Esophagus muscularis mucosa (tissue), 4 donors: ENCODE results near the gene ATXN10. TPM values are rescaled to one million over a fixed set of nuclear protein-coding genes. Genes with fewer than 3 reads are reported as not detected.

ENCODE experiments used
- DNase-seq: peaks from one replicate; pipeline ENCODE4 v3.0.0-alpha.2; 2017; ENCODE audit errors: extremely low spot score
- H3K27ac ChIP-seq, 4 donors: fragments of 200-600 bp; sonication (generic); replicated peaks in 1 of 4; 1 replicate in 3 of 4; 2 replicates in 1 of 4; pipeline ENCODE4 v1.5.1; 2016 to 2019; ENCODE audit warnings: mild to moderate bottlenecking in 1 of 4
- H3K27me3 ChIP-seq, 4 donors: fragments of 200-600 bp; sonication (generic); one replicate each; pipeline versions ENCODE4 v1.5.1 to v1.6.0; 2016 to 2019
- H3K36me3 ChIP-seq, 4 donors: fragments of 200-600 bp; sonication (generic); one replicate each; pipeline ENCODE4 v1.5.1; 2016 to 2019
- H3K4me1 ChIP-seq, 4 donors: fragments of 200-600 bp; sonication (generic); one replicate each; pipeline ENCODE4 v1.5.1; 2016 to 2019
- H3K4me3 ChIP-seq, 4 donors: fragments of 200-600 bp; sonication (generic); 1 replicate in 2 of 4; 2 replicates in 2 of 4; pipeline ENCODE4 v1.5.1; 2016 to 2019; ENCODE audit warnings: mild to moderate bottlenecking in 4 of 4, moderate library complexity in 1 of 4
- H3K9me3 ChIP-seq, 4 donors: fragments of 200-600 bp; sonication (generic); 1 replicate in 3 of 4; 2 replicates in 1 of 4; pipeline ENCODE4 v1.5.1; 2016 to 2019
- CTCF ChIP-seq, 3 experiments: fragments of 200-600 bp in 2 of 3; fragments of 450-650 bp in 1 of 3; sonication (generic) in 2 of 3; IDR thresholded peaks; one replicate each; pipeline ENCODE4 v1.5.1; 2017 to 2019; ENCODE audit warnings: antibody characterized with exemption in 3 of 3, mild to moderate bottlenecking in 2 of 3, moderate library complexity in 1 of 3
- EP300 ChIP-seq: sonication (generic); formaldehyde crosslinking; IDR thresholded peaks from one replicate; pipeline ENCODE4 v1.6.1; 2017; ENCODE audit warnings: antibody characterized with exemption
- POLR2A ChIP-seq: fragments of 450-650 bp; IDR thresholded peaks from one replicate; pipeline ENCODE4 v1.6.1; 2017; ENCODE audit warnings: antibody characterized with exemption, moderate library complexity, mild to moderate bottlenecking, low read depth
- POLR2AphosphoS5 ChIP-seq, 2 donors: sonication (generic); formaldehyde crosslinking; IDR thresholded peaks; one replicate each; pipeline ENCODE4 v1.6.1; 2017; ENCODE audit warnings: antibody characterized with exemption in 2 of 2
- WGBS: methylation state at CpG from one replicate; pipeline ENCODE4 v1.1.5; 2018; 5-methylcytosine and 5-hydroxymethylcytosine counted together
- intact Hi-C: fragments of 100-400 bp; cut with DNase I; formaldehyde crosslinking; loops from one replicate; pipeline ENCODE4 v1.15.1; 2023
- total RNA-seq, 4 donors: library from RNA; depleted of rRNA; stranded (reverse); fragments of >200 nt; gene quantifications; one replicate each; pipeline versions ENCODE4 v1.1.0 to v1.2.1, GENCODE V29; 2016

The ATXN10 gene
- total RNA-seq, 4 donors from 2014 or later: 67.5 to 126 (median 91.2) TPM

- Histone ChIP-seq H3K27me3 (no peaks in the 10 kb centered on the region), H3K36me3 (peaks cover 0 to 48% (median 33%) of the 10 kb centered on the region in 4 donors), H3K4me3 (no peak overlapping the region), H3K4me1 (no peaks in the 10 kb centered on the region), H3K9me3 (no peaks in the 10 kb centered on the region), H3K27ac (no peak overlapping the region)
- 85% methylated on average over 12 of the region's 12 CpGs for WGBS
- no peak for DNase-seq
- intact Hi-C loops: no loop called here
- TF ChIP-seq EP300 (no peak), POLR2AphosphoS5 (IDR thresholded peaks at IDR 0.05) (no peak), CTCF (IDR thresholded peaks at IDR 0.05) (no peak), POLR2A (no peak)
Observed at GRCh38 chr22:45842291-45842991, 170.8 kb downstream of the ATXN10 start.

- intact Hi-C loops: no loop called here
- peaks cover 0 to 53% (median 36%) of the 10 kb centered on the region in 4 donors for H3K36me3 ChIP-seq
- 80% methylated on average over 7 of the region's 7 CpGs for WGBS
Observed at GRCh38 chr22:45843031-45843430, 171.4 kb downstream of the ATXN10 start.

GRCh38 chr22:45843986-45844385 is 172.4 kb downstream of the ATXN10 start:
- intact Hi-C loops: no loop called here
- 71% methylated on average over 2 of the region's 2 CpGs for WGBS
- no peaks in the 10 kb centered on the region for H3K27me3 ChIP-seq
- no peak overlapping the region for H3K27ac ChIP-seq
- H3K4me3 ChIP-seq: no peak overlapping the region
- TF ChIP-seq EP300 (no peak), POLR2A (no peak), CTCF (IDR thresholded peaks at IDR 0.05) (no peak), POLR2AphosphoS5 (IDR thresholded peaks at IDR 0.05) (no peak)
- no peak for DNase-seq
- peaks cover 0 to 61% (median 40%) of the 10 kb centered on the region in 4 donors for H3K36me3 ChIP-seq
- no peaks in the 10 kb centered on the region for H3K4me1 ChIP-seq
- H3K9me3 ChIP-seq: no peaks in the 10 kb centered on the region

More at GRCh38 chr22:45843031-45843430, 171.4 kb downstream of the ATXN10 start:
- TF ChIP-seq CTCF (IDR thresholded peaks at IDR 0.05) (no peak), POLR2A (no peak), POLR2AphosphoS5 (IDR thresholded peaks at IDR 0.05) (no peak), EP300 (no peak)
- H3K9me3 ChIP-seq: no peaks in the 10 kb centered on the region
- no peaks in the 10 kb centered on the region for H3K4me1 ChIP-seq
- no peak overlapping the region for H3K4me3 ChIP-seq
- H3K27me3 ChIP-seq: no peaks in the 10 kb centered on the region
- DNase-seq: no peak
- H3K27ac ChIP-seq: no peak overlapping the region

- Histone ChIP-seq H3K4me1 (no peaks in the 10 kb centered on the region), H3K27me3 (no peaks in the 10 kb centered on the region), H3K9me3 (no peaks in the 10 kb centered on the region), H3K27ac (no peak overlapping the region), H3K4me3 (no peak overlapping the region), H3K36me3 (peaks cover 0 to 62% (median 39%) of the 10 kb centered on the region in 4 donors)
- no peak for DNase-seq
- intact Hi-C loops: no loop called here
- WGBS: 69% methylated on average over 5 of the region's 5 CpGs
- TF ChIP-seq POLR2AphosphoS5 (IDR thresholded peaks at IDR 0.05): no peak
Observed at GRCh38 chr22:45845076-45845487, 173.4 kb downstream of the ATXN10 start.

DNA sequence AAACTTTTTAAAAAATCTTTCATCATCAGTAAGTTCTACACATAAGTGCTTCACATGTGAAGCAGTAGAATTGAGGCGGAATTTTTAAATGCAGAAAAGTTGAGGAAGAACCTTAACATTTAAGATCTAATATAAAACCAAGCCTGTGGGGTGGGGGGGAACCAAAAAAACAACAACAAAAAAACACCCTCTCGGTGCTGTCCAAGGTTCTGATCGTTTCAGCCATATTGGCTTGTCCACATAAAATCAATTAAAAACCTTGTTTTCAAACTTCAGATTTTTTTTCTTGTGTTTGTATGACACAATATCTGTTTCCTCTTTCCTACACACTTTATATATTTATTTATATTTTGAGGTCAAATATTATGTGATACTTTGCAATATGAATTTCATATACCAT is 175.3 kb downstream of the ATXN10 start:
- H3K4me1 ChIP-seq: no peaks in the 10 kb centered on the region
- H3K27me3 ChIP-seq: no peaks in the 10 kb centered on the region
- TF ChIP-seq EP300 (no peak), POLR2AphosphoS5 (IDR thresholded peaks at IDR 0.05) (no peak), CTCF (IDR thresholded peaks at IDR 0.05) (no peak)
- no peaks in the 10 kb centered on the region for H3K9me3 ChIP-seq
- 90% methylated on average over 3 of the region's 3 CpGs for WGBS
- intact Hi-C loops: no loop called here
- H3K4me3 ChIP-seq: no peak overlapping the region
- DNase-seq: no peak
- peaks cover 0 to 68% (median 42%) of the 10 kb centered on the region in 4 donors for H3K36me3 ChIP-seq
- H3K27ac ChIP-seq: no peak overlapping the region
